Panc1 (cell line): ENCODE results near the gene CIB2.

Experiments used
- CTCF ChIP-seq: fragments of 450-650 bp; IDR thresholded peaks from 2 replicates; pipeline ENCODE4 v1.5.1; 2017; ENCODE audit warnings: mild to moderate bottlenecking
- TCF7L2 ChIP-seq: IDR thresholded peaks from 2 replicates; pipeline ENCODE4 v1.6.1; 2011; ENCODE audit warnings: mild to moderate bottlenecking, low read depth, low read length, inconsistent platforms

GRCh38 chr15:78083186-78083585 is 48.1 kb downstream of the CIB2 start:
- TF ChIP-seq TCF7L2 (no peak), CTCF (no peak)
